Activated CD8-positive, alpha-beta memory T cell treated with anti-CD3 and anti-CD28 coated beads for 4 hours (primary cell): Measurements from ENCODE around the gene CADPS.

Experiments used
- DNase-seq, 2 donors: peaks; one replicate each; pipeline ENCODE4 v3.0.0-alpha.2; 2020; ENCODE audit warnings: low read depth in 2 of 2

CADPS gene

GRCh38 chr3:62749657-62750056 is 125.6 kb downstream of the CADPS start:
- DNase-seq, result no peak

GRCh38 chr3:62749130-62749529 is 126.1 kb downstream of the CADPS start:
- DNase-seq, result no peak

- no peak for DNase-seq
Observed at GRCh38 chr3:62737449-62737848, 137.8 kb downstream of the CADPS start.

GRCh38 chr3:62735510-62735909 is 139.7 kb downstream of the CADPS start:
- no peak for DNase-seq

GRCh38 chr3:62732183-62732904 is 142.9 kb downstream of the CADPS start:
- no peak for DNase-seq

DNA sequence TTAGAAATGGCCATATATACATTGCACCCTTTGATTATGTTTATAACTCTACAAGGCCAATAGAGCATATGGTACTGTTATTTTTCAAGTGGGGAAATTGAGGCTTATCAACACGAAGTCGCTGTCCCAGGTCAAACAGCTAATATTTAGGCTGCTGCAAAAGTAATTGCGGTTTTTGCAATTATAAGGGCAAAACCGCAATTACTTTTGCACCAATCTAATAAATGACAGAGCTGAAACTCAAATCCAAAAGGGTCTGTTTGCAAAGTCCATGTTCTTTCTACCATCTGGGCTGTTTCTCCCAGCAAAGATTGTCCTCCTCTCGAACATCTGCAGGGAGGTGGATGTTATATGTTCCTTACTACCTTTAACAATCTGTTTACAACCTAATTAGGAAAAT is 147.2 kb downstream of the CADPS start:
- DNase-seq, result no peak

- no peak for DNase-seq
Observed at GRCh38 chr3:62727536-62727935, 147.7 kb downstream of the CADPS start.

DNA sequence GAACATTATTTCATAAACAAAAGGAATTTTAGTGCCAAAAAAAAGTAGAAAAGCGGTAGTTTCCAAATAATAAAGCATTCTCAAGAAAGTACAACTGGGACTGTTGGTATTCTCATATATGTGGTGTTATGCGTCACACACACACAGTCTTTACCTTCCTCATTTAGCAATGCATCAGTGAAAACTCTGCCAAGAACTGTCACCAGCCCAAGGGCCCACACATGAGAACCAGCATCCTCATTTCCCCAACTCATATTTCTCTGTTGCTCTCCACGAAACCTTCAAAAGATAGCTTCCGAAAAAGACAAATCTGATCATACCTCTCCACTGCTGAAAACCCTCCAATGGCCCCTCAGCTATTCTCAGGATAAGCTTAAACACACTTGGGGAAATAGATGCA is 150.7 kb downstream of the CADPS start:
- DNase-seq, result no peak

DNA sequence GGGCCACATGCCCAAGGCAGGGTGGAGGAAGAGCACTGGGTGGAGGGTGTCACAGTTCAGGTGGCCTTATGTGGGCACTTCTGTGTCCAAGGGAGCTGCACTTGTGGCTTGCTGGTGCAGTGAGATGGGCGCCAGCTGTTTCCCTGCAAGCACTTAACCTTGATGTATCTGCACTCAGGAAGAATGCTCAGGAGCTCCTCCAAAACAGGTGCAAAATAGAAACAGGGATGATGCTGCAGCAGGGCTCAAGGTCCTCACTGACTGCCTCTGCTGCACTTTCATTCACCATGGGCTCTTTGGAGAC is 151.3 kb downstream of the CADPS start:
- no peak for DNase-seq

GRCh38 chr3:62723166-62723913 is 151.9 kb downstream of the CADPS start:
- no peak for DNase-seq

GRCh38 chr3:62722344-62722743 is 152.9 kb downstream of the CADPS start:
- no peak for DNase-seq

- no peak for DNase-seq
Observed at GRCh38 chr3:62718515-62719320, 156.5 kb downstream of the CADPS start.

DNA sequence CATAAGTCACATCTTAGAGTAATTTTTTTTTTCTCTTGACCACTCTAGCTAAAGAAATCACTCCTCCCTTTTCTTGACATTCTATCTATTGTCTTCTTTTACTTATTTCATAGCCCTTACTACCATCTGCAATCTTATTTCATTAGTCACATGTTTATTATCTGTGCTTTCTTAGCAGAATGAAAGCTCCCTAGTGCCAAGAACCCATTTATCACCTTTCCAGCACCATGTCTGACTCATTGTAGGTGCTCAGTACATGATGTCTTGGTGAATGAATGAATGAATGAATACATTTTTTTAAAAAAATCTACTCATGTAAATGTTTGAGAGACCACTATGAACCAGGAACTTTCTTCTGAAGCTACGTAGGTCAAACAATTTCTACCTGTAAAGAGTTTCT is 157.2 kb downstream of the CADPS start:
- no peak for DNase-seq

DNA sequence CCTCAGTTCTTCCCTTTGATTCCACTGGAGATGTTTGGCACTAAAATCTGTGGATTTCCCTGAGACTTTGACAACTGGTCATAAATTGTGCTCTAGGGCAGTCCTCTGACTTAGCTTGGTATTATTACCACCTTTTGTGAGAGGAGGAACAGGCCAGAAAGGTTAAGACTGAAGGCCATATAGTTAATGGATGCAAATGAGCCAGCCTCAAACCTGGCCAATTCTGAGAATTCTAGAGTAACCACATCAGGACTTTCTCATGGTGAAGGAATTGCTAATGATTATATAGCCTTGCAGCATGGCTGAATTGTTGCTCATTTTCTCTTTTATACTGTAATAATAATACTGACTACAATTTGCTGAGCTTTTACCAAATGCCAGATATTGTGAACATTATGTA is 162.5 kb downstream of the CADPS start:
- DNase-seq, result no peak

- DNase-seq, result no peak
Observed at GRCh38 chr3:62710751-62711150, 164.5 kb downstream of the CADPS start.

DNA sequence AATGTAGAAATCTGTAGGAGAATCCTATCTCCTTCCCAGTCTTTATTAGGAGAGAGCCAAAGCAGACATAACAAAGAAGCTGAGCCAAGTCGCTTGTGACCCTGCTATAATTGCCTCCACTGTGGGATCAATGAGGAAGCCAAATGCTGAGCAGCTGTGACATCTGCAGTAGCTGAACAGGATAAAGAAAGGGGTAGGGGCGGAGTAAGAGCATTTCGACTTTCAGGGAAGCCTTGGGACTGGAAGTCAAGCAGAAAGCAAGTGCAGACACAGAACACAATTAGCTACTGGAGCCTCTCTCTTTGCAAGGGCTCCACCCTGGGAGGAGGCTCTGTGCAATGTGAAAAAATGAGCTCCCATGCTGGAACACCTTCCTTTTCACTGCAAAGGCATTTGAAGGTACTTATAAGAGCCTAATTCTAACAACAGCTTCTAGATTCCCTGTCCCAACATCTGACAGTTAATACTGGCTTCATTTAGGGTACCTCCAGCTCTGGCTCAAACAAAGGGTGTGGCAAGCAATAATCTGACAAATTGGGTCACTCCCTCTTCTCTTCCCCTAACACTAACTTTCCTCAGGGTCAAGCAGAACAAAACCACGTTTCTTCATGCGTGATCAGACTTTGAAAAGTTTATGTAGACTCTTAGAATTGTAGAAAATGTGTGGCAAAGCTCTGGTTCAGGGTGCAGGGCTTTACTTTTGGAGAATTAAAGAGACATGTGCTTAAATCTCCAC is 166.4 kb downstream of the CADPS start:
- no peak for DNase-seq

- no peak for DNase-seq
Observed at GRCh38 chr3:62705721-62706120, 169.5 kb downstream of the CADPS start.

DNA sequence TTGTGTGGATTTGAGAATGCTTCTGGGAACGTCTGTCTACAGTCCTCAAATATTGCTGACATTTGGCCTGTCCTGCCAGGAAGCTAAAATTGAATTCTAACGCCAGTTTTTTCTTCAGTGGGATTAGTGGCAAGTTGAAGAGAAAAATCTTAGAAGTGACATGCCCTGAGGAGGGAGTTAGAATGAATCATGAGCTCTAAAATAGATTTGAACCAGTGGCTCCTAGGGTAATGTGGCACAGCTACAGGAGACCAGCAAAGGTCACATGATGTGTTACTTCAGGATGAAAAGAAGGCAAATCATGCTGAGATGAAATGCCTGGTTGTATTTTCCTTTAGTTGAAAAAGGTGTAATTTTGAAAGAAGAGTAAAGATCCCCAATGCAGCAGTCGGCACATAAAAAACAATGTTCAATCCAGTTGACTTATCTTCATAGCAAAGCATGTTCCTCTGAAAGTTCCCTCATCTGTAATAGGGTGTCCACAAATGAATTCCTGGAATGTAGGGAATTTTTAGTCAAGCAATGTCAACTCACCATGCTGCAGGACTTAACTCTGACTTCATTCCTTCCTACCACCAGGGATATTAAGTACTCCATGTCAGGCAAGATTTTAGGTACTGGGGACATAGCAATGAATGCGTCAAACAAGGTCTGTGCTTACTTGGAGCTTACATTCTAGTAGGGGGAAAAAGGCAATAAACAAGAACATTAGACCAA is 171.6 kb downstream of the CADPS start:
- DNase-seq, result no peak

DNA sequence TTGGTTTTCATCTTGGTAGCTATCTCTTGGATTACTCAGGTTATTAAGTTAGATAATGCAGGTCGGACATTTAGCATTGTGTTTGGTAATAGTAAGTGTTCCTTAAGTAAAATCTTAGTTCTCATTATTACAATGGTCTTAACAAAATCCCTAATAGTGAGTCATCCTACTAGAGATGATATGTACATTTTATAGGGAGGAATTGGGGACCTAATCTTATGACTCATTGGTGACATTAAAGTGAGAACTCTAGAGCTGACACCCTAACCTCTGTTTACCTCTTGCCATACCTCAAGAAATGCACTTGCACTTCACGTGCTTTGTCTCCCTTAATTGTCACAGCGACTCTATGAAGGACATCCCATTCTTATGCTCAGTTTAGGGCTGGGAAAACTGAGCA is 174.9 kb downstream of the CADPS start:
- no peak for DNase-seq

DNA sequence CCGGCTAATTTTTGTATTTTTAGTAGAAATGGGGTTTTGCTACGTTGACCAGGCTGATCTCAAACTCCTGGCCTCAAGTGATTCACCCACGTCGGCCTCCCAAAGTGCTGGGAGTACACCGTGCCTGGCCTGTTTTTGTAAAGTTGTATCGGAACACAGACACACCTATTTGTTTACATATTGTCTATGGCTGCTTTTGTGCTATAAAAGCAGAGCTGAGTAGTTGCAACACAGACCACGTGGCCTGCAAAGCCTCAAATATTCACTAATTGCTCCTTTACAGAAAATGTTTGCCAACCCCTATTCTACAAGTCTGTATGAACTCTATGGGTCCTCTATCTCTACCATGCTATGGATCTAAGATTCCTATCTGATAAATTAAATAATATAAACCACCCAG is 175.5 kb downstream of the CADPS start:
- DNase-seq, result no peak

- DNase-seq, result no peak
Observed at GRCh38 chr3:62696011-62696410, 179.2 kb downstream of the CADPS start.

DNA sequence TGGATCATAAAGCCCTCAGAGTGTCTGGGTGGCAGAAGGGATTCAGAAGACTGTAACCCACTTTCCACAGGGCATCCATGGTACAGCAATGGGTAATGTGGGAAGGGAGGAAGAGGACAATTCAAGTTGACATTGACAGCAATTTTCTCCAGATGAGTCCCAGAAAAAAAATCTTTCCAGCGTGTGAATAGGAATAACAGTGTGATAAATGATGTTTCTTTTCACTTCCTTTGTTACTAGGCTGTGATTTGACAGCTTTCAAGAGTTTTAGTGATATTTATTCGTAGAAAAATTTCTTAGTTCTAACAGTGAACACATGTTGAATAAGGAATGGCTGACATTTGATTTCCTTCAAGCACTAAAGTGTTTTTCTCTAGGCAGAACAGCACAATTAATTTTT is 186.4 kb downstream of the CADPS start:
- no peak for DNase-seq
